GM12874 (cell line): Measurements from ENCODE around the gene SPOCK1.

Source experiments
- CTCF ChIP-seq: IDR thresholded peaks from 2 replicates; pipeline ENCODE4 v1.5.1; 2011; ENCODE audit warnings: low read depth, mild to moderate bottlenecking, control low read depth, low read length, moderate library complexity; ENCODE audit not compliant: insufficient read depth

SPOCK1 gene

GRCh38 chr5:137454671-137455070 is 44.5 kb downstream of the SPOCK1 start:
- TF ChIP-seq CTCF, result no peak

GRCh38 chr5:137453483-137454080 is 45.5 kb downstream of the SPOCK1 start:
- TF ChIP-seq CTCF, result no peak

- TF ChIP-seq CTCF, result no peak
These were observed 48.4 kb downstream of the SPOCK1 start for GRCh38 chr5:137450759-137451158.

GRCh38 chr5:137448868-137449267 is 50.3 kb downstream of the SPOCK1 start:
- no peak for TF ChIP-seq CTCF

GRCh38 chr5:137446615-137447014 is 52.5 kb downstream of the SPOCK1 start:
- no peak for TF ChIP-seq CTCF

GRCh38 chr5:137446151-137446550 is 53.0 kb downstream of the SPOCK1 start:
- TF ChIP-seq CTCF, result no peak

- TF ChIP-seq CTCF, result no peak
These were observed 56.5 kb downstream of the SPOCK1 start for GRCh38 chr5:137442660-137443059.
